OCI-M2 (cell line): ENCODE results near the gene GPX7.

Experiments
- DNase-seq: peaks from one replicate; lab custom pipeline; 2025; ENCODE audit not compliant: unreplicated experiment; lab: John Stamatoyannopoulos, UW

The GPX7 gene

GRCh38 chr1:52585474-52585873, 16.7 kb upstream of the GPX7 start:
- DNase-seq = no peak

- DNase-seq = no peak
Observed at GRCh38 chr1:52588027-52588426, 14.1 kb upstream of the GPX7 start.

GRCh38 chr1:52588535-52588934, 13.6 kb upstream of the GPX7 start:
- no peak for DNase-seq

GRCh38 chr1:52590266-52590665, 11.9 kb upstream of the GPX7 start:
- no peak for DNase-seq

GRCh38 chr1:52592637-52593323, 9.4 kb upstream of the GPX7 start:
- DNase-seq = no peak

GRCh38 chr1:52593495-52593894, 8.7 kb upstream of the GPX7 start:
- no peak for DNase-seq

GRCh38 chr1:52595061-52595460, 7.1 kb upstream of the GPX7 start:
- DNase-seq = no peak

- DNase-seq = no peak
Observed at GRCh38 chr1:52597912-52598311, 4.3 kb upstream of the GPX7 start.

- no peak for DNase-seq
Observed at GRCh38 chr1:52598729-52599128, 3.4 kb upstream of the GPX7 start.

- no peak for DNase-seq
Observed at GRCh38 chr1:52599236-52599635, 2.9 kb upstream of the GPX7 start.

- DNase-seq = no peak
Observed at GRCh38 chr1:52600533-52601179, 1.5 kb upstream of the GPX7 start.

- no peak for DNase-seq
Observed at GRCh38 chr1:52601519-52601918, 652 bp upstream of the GPX7 start.

- no peak for DNase-seq
Observed at GRCh38 chr1:52602856-52603600, 857 bp downstream of the GPX7 start.

GRCh38 chr1:52603630-52604029, 1.5 kb downstream of the GPX7 start:
- no peak for DNase-seq

GRCh38 chr1:52604063-52604770, 2.0 kb downstream of the GPX7 start:
- DNase-seq = no peak

GRCh38 chr1:52613636-52614373, 11.6 kb downstream of the GPX7 start:
- peak; percentile 27 for DNase-seq

GRCh38 chr1:52614671-52615070, 12.5 kb downstream of the GPX7 start:
- DNase-seq = no peak

GRCh38 chr1:52615489-52616042, 13.4 kb downstream of the GPX7 start:
- DNase-seq = no peak

GRCh38 chr1:52621950-52622349, 19.8 kb downstream of the GPX7 start:
- DNase-seq = no peak

- DNase-seq = no peak
Observed at GRCh38 chr1:52623812-52624211, 21.6 kb downstream of the GPX7 start.

- DNase-seq = no peak
Observed at GRCh38 chr1:52627028-52627427, 24.9 kb downstream of the GPX7 start.
